OCI-LY7 (cell line): ENCODE measurements around the gene AFF3.

ENCODE experiments used
- CTCF ChIP-seq: fragments of 200-600 bp; sonication (generic); conservative IDR thresholded peaks from 2 replicates; pipeline ENCODE4 v1.5.1; 2014; ENCODE audit warnings: mild to moderate bottlenecking, antibody characterized with exemption, low read length, moderate library complexity, mixed read lengths
- EZH2phosphoT487 ChIP-seq: fragments of 200-600 bp; sonication (generic); IDR thresholded peaks from 2 replicates; pipeline ENCODE4 v1.6.1; 2018; ENCODE audit warnings: low read depth, borderline replicate concordance, mild to moderate bottlenecking, mixed run types, antibody characterized with exemption, low read length, moderate library complexity, mixed read lengths

- TF ChIP-seq CTCF: no peak
- no peak for TF ChIP-seq EZH2phosphoT487
Measured at GRCh38 chr2:99851811-99852210, 290.6 kb downstream of the AFF3 start.
